ENCODE measurements around the gene SMYD3.

SMYD3 gene

DNA sequence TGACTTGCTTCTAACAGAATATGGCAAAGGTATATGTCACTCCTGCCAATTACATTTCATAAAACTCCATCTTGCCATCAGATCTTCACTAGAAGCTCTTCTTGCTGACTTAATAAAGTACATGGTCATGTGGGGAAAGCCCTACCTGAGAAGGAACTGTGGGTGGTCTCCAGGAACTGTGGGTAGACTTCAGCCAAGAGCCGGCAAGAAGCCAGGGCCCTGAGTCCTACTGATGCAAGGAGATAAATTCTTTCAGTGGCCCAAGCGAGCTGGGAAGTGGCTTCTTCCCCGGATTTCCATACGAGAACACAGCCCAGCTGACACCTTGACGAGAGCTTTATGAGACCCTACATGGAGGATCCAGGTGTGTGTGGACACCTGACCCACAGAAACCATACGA lies 228.7 kb downstream of the SMYD3 start:
- no peak for DNase-seq (ENCODE audit: low read depth, low spot score)

DNA sequence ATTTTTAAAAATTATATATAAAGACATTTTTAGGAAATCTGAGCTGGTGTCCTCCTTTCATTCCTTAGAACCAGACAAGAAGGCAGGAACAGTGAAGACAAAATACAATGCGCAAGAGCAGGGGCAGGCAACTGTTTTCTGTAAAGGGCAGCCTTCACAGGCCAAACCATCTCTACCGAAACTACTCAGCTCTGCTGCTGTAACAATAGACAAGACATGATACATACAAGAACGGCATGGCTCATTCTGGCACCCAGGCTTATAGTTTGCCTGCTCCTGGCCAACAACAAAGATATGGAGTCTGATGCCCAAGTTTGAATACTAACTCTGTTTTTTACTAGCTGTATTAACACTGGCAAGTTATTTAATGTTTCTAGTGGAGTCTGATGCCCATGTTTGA lies 232.0 kb downstream of the SMYD3 start:
- DNase-seq (ENCODE audit: low read depth, low spot score) = no peak

DNA sequence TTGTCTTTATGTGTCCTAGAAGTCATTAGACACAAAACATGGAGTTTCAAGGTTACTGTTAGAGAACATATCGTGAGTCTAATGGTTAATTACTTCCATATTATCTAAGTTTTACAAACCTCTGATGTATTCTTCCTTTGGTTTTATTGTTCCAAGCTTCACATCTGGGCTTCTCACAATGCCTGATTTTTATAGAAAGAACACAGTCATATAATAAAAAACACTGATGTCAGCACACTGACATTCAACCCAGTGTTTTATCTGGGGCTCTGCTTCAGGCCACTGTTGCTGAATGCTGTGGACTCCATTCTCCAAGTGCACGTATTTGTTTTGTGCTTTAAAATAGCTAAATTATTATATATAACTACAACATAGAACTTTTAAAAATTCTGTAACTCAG lies 232.9 kb downstream of the SMYD3 start:
- DNase-seq (ENCODE audit: low read depth, low spot score) = no peak

DNA sequence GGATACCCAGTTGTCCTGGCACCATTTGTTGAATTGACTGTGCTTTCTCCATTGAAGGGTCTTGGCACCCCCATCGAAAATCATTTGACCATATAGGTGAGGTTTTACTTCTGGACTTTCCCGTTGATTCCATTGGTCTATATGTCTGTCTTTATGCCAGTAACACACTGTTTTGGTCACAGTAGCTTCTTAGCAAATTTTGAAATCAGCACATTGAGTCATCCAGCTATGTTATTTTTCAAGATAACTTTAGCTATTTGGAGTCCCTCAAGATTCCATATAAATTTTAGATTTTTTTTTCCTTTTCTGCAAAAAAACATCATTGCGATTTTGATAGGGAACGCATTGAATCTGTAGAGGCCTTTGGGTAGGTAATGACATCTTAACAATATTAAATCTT lies 235.6 kb downstream of the SMYD3 start:
- no peak for DNase-seq (ENCODE audit: low read depth, low spot score)

DNA sequence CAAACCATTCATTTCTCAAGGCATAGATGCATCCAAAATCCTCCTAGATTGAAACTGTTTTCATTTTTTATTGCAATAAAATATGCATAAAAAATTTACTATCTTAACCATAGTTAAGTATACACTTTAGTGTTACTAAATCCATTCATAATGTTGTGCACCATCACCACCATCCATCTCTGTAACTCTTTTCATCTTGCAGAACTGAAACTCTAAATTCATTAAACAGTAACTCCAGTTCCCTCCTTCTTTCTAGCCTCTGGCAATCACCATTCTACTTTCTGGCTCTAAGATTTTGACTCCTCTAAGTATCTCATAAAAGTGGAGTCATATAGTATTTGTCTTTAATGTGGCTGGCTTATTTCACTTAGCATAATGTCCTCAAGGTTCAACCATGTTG lies 236.8 kb downstream of the SMYD3 start:
- DNase-seq (ENCODE audit: low read depth, low spot score) = no peak

DNA sequence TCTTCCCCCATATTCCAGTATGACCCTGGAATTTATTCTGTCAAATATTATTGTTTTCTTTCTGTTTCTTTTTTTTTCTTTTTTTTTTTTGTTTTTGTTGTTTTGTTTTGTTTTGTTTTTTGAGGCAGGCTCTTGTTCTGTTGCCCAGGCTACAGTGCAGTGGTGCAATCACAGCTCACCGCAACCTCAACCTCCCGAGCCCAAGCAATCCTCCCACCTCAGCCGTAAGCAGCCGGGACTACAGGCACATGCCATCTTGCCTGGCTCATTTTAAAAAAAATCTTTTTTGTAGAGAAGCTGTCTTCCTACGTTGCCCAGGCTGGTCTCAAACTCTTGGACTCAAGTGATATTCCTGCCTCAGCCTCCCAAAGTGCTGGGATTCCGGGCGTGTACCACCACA lies 237.6 kb downstream of the SMYD3 start:
- no peak for DNase-seq (ENCODE audit: low read depth, low spot score)

DNA sequence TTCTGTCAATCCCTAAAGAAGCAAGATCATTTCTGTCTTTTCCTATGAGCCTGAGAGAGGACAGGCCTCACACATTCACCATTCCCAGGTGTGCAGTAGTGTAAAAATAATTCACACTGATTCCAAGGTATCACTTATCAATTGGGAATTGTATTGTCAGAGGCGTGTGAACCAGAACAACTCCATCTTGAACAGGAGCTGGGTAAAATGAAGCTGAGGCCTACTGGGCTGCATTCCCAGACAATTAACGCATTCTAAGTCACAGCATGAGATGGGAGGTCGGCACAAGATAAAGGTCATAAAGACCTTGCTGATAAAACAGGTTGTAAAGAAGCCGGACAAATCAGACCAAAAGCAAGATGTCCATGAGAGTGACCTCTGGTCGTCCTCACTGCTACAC lies 239.2 kb downstream of the SMYD3 start:
- peak; percentile 81 for DNase-seq (ENCODE audit: low read depth, low spot score)

DNA sequence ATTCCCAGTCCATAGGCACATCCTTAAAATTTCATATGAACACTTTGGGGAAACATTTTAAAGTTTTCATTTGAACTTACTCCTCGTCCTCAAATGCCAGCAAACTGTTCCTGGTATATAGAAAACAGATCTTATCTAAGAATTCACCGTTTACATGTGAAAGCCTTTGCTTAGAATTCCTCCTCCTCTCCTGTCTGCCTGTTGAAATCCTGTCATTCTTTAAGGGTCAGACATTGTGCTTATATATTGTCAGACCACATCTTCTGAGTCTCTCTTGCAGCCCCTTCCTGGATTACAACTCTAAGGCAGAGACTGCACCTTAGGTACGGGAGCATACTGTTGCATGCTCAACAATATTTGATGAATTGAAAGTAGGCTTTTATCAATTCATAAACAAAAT lies 239.7 kb downstream of the SMYD3 start:
- DNase-seq (ENCODE audit: low read depth, low spot score) = no peak

DNA sequence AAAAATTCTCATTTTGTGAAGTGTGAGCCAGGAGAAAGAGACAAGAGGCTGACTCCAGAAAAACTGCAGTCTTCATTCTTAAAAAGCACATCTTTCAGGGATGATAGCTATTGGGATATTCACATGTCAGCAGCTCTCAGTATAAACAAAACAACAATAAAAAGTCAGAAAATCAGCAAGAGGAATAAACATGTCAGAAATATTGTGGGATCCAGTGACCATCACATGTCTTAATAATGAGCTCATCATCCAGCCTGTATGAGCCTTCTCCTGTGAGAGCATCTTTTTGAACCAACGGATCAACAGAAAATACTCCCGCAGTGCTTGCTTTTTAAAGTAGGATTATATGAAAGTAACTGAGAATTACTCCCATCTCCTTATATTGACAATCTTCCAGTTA lies 241.6 kb downstream of the SMYD3 start:
- DNase-seq (ENCODE audit: low read depth, low spot score) = no peak

DNA sequence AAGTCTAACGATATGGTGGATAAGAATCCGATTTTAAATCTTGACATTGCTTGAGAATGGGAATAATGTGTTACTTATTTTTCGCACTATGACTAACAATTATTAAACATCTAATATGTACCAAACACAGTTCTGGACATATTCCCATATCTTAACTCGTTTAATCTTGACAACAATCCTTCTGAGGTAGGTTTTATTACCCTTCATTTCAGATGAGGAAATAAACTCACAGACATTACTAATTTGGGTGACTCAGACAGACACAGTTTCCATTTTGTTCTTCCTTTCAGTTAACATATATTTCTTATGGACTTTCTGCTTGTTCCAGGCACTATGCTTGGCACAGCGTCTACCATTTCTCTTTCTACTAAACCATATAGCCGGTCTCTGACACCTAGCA lies 244.8 kb downstream of the SMYD3 start:
- no peak for DNase-seq (ENCODE audit: low read depth, low spot score)

DNA sequence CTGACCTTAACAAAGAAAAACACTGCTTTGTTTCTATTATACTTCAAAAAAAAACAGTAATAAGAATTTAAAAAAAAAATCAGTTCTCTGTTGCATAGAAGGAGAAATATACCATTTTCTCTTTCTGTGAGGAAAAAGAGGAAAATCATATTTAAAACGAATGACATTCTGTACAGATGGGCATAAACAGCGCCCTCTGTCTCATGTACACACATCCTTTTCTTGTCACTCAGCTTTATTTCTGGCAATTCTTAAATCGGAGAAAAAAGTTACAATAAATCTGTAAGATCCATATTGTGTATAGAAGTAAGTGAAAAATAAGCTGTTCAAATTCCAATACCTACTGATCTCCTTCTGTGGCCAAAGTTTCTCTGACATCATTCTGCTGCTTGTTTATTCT lies 245.4 kb downstream of the SMYD3 start:
- no peak for DNase-seq (ENCODE audit: low read depth, low spot score)

DNA sequence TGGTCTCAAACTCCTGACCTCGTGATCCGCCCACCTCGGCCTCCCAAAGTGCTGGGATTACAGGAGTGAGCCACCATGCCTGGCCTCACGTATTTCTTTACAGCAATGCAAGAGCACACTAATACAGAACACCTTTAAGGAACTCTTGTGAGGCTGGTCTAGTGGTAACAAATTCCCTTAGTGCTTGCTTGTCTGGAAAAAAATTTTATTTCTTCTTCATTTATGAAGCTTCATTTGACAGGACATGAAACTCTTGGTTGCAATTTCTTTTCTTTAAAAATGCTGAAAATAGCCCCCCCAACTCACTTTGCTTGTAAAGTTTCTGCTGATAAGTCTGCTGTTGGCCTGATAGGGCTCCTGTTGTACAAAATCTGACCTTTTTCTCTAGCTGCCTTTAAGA lies 248.8 kb downstream of the SMYD3 start:
- DNase-seq (ENCODE audit: low read depth, low spot score) = no peak

DNA sequence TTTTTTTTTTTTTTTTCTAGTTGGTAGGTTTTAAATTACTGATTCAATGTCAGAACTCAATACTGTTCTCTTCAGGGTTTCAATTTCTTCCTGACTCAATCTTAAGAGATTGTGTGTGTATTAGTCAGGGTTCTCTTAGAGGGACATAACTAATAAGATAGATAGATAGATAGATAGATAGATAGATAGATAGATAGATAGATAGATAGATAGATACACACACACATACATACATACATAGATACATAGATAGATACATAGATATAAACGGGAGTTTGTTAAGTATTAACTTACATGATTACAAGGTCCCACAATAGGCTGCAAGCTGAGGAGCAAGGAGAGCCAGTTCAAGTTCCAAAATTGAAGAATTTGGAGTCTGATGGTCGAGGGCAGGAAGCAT lies 251.3 kb downstream of the SMYD3 start:
- no peak for DNase-seq (ENCODE audit: low read depth, low spot score)

DNA sequence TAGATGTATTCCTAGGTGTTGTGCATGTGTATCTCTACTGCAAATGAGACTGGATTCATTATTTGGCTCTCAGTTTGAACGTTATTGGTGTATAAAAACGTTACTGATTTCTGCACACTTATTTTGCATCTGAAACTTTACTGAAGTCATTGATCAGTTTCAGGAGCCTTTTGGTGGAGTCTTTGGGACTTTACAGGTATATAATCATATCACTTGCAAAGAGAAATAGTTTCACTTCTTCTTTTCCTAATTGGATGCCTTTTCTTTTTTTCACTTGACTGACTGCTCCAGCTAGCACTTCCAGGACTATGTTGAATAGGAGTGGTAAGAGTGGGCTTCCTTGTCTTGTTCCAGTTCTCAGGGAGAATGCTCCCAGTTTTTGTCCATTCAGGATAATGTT lies 252.2 kb downstream of the SMYD3 start:
- DNase-seq (ENCODE audit: low read depth, low spot score) = no peak

DNA sequence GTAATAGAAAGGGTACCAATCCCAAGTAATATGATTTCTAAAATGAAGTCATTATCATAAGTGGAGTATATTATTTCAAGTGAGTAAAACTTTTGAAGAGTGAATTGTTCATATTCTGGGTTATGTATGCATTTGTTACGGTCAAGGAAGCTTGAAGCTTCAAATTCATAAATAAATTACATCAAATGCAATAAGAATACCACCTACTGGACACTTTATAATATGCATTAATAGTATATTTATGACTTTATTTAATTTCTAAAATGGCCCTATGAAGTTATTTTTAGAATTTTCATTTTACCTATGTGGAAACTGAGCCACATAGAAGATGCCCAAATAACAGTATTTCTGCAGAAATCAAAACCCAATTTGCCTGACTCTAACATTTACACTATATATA lies 260.6 kb downstream of the SMYD3 start:
- no peak for DNase-seq (ENCODE audit: low read depth, low spot score)

DNA sequence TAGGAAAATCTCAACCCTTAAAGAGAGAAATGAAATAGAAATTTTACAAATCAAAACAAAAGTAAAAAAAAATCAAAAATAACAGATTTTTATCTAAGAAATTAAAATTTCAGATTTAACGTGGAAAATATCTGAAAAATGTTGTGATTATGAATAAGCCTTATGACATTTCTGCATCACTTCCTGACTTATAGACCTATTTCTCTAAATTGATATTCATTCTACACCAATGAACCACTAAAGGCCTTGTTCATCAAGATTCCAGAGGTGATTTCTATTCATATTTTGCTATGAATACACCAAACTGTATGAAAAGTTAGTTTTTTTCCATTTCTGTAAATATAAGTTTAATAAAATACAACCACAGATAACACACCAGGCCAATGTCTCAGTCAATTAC lies 261.5 kb downstream of the SMYD3 start:
- DNase-seq (ENCODE audit: low read depth, low spot score) = no peak

DNA sequence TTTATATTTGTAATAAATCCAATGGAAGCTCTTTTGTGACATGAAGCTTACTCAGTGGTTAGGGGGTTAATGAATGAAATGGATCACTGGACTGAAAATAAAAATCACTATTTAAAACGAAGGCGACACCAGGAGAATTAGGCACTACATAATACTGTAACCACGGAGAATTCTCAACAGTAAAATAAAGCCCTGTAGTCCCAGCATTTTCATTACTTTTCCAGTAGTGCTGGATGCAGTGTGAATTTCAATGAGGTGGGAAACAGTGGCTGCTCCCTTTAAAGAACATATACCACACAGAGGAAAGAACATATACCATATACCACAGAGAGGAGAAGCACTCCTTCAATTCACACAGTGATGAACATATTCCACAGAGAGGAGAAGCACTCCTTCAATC lies 275.0 kb downstream of the SMYD3 start:
- DNase-seq (ENCODE audit: low read depth, low spot score) = no peak

DNA sequence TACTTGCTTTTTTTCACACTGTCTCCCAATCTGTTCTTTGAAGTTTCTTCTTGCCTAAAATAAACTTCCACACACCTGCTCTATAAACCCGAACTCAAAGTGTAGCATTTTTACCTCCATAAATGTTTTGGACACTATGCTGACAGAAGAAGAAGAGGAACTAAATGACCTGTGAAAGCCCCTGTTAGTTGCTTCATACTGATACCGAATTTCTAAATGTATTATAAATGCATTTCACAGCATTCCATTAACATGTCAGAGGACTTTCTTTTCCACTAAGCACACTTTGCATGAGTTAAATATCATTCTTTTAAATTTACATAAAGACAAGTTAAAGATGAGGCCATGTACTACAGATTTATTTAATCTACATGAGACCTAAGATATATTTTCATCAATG lies 281.0 kb downstream of the SMYD3 start:
- DNase-seq (ENCODE audit: low read depth, low spot score) = no peak

DNA sequence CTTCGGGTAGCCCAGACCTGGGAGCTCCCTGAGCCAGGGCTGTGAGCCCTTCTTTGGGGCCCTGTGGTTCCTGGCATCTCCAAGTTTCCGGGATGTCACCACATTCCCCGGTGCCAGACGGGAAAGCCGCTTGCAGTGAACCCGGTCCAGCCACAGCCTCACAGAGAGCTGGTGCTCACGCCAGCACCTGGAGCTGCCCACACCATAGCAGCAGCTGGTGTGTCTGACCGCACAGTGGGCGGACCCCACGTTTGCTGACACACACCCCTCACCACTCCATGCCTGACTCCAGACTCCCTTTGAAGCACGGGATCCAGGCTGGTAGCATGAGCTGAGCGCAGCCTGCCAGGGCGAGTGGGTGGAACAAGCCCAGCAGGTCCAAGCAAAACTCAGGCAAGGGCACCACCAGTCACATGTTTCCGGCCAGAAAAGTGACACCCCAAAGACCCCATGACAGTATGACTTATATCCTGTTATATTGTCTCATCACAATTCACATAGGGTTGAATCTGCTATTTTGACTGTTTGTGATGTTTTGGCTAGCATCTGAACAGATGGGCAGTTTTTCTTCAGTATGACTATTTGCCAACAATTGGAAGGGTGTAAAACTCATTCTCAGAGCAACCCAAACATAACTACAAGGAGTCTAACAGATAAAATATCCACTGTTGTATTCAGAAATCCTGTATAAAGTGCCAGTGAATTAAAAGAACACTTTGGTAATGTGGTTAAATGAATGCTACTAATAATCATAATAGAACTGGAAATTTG lies 285.4 kb downstream of the SMYD3 start:
- DNase-seq (ENCODE audit: low read depth, low spot score) = no peak

DNA sequence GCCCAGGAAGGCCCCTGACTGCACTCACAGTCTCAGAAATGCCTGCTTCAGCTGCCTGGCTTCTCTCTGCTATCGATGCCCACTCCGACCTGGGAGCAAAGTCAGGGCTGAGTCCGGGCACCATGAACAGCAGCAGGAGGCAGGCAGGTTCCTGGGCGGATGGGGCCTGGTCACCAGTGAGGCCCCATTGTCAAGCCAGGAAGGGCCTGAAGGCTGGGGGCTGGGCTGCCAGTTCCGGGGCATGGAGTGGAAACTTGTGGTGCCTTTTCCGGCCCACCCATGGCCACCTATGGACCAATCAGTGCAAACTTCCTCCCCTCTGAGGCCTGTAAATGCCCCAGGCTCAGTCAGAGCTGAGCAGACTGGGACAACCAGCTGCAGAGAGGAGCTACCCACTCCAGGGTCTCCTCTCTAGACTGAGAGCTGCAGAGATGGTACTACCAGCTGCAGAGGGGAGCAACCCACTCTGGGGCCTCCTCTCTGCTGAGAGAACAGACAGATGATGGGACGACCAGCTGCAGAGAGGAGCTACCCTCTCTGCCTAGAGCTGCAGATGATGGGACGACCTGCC lies 286.5 kb downstream of the SMYD3 start:
- DNase-seq (ENCODE audit: low read depth, low spot score) = no peak

DNA sequence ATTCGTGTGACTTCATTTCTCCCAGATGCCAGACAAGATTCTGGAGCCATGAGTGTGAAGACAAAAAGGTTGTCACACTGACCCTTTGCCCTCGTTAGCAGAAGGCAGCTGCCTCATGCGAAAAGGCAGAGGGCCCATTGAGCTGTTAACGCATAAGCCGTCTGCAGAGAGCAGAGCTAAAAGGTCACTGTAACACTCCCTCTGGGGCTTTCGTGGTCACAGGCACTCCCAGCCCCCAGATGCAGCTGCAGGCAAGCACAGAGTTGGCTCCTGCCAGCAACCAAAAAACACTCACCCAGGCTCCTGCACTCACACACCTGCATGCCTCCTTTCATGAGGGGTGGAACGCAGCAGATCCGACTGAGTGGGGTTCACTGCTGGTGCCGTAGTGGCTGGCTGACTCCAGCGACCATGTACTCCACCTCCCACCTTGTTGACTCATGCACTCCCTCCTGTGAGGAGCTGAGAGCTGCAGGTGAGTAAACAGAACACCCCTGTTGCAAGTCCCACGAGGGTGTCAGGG lies 287.5 kb downstream of the SMYD3 start:
- peak; percentile 23 for DNase-seq (ENCODE audit: low read depth, low spot score)

DNA sequence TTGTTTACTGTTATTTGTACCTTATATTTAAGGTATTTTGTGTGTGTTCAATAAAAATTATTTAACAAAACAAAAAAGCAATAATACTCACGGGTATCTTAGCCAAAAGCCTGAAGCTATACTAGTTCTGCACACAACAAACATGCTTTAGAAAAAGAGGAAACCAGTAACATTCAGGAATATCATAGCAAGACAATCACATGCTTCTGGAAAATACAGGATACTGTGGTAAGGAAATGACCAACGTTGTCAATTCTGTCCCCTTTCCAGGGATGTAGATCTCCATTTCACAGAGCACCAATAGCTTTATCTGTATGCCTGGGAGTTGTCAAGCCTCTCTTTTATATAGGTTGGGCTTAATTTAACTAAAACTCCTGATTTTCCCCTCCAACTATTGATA lies 288.4 kb downstream of the SMYD3 start:
- DNase-seq (ENCODE audit: low read depth, low spot score) = no peak

DNA sequence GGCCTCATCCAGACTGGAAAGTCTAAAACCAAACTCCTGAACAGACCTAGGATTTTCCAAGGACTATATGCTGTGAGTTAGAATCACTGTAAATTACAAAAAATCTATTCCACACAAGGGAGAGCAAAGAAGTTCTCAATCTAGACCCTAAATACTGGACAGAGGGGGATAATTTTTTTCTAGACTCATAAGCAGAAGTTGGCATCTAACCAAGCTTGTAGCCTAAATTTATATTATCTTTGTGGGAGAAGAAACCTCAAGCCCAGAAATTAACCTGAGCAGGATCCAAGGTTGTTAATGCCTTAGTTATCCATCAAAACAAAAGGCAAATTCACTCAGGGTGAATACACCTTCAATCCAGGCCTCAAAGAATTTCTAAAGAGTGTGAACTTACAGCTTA lies 290.2 kb downstream of the SMYD3 start:
- no peak for DNase-seq (ENCODE audit: low read depth, low spot score)

DNA sequence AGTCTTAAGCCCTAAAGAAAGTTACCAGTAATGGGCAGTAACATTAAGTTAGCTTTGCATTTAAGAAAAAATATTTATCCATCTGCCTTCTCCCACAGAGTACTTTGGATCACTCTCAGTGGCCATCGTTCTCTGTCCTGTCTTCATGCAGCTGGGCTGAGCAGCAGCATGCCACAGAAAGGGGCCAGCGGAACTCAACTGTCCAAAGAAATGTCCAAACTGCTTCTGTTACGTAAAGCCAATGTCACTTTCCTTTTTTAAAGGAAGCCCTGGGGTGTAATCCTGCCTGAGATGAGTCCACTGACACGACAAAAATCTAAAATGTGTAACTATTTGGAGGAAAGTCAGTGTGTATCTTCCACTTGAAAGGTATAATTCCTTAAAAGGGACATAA lies 291.6 kb downstream of the SMYD3 start:
- no peak for DNase-seq (ENCODE audit: low read depth, low spot score)
